WTC11 (cell line): Measurements from ENCODE around the gene MALAT1. TPM values are rescaled to one million over a fixed set of nuclear protein-coding genes. Genes with fewer than 3 reads are reported as not detected.
"Not testable (repeated sequence)": the region's sequence is repeated elsewhere in the genome, so short reads cannot be mapped to it uniquely, and the experiment has no call there.

ENCODE experiments used
- ATAC-seq: fragments of 200-7000 bp; cut with Tn5 transposase; 2 replicates; pipeline ENCODE4 v1.10.0; 2021; ENCODE audit warnings: mild to moderate bottlenecking, moderate library complexity
- CTCF ChIA-PET: fragments of 300-600 bp; sonication (Branson Sonifier 250); formaldehyde crosslinking; loops from one replicate; lab custom pipeline; 2021; ENCODE audit warnings: antibody characterized with exemption; lab: Charles Lee
- POLR2A ChIA-PET: fragments of 350-600 bp; sonication (Branson Sonifier 250); formaldehyde crosslinking; loops from one replicate; lab custom pipeline; 2021; ENCODE audit warnings: antibody characterized with exemption; lab: Charles Lee
- DNase-seq: peaks from one replicate; pipeline ENCODE4 v3.0.0; 2021; ENCODE audit warnings: low spot score
- H3K27ac Mint-ChIP-seq: 2 replicates; pipeline ENCODE4 v1.8.0; 2021; ENCODE audit warnings: mixed read lengths
- H3K27me3 Mint-ChIP-seq: 2 replicates; pipeline ENCODE4 v1.8.0; 2021; ENCODE audit warnings: low read depth, mild to moderate bottlenecking, moderate library complexity, mixed read lengths
- H3K36me3 Mint-ChIP-seq: 2 replicates; pipeline ENCODE4 v1.8.0; 2021; ENCODE audit warnings: mixed read lengths
- H3K4me1 Mint-ChIP-seq: 2 replicates; pipeline ENCODE4 v1.8.0; 2022; ENCODE audit warnings: mixed read lengths
- H3K4me3 Mint-ChIP-seq: 2 replicates; pipeline ENCODE4 v1.8.0; 2021; ENCODE audit warnings: mild to moderate bottlenecking, moderate library complexity, mixed read lengths
- H3K9me3 Mint-ChIP-seq: 2 replicates; pipeline ENCODE4 v1.8.0; 2021; ENCODE audit warnings: mixed read lengths
- ATF1 ChIP-seq: sonication (generic); formaldehyde crosslinking; IDR thresholded peaks from 2 replicates; pipeline ENCODE4 v1.8.1; 2023; ENCODE audit warnings: mild to moderate bottlenecking, moderate library complexity, missing genetic modification reagents
- ATF2 ChIP-seq: sonication (generic); formaldehyde crosslinking; IDR thresholded peaks from 2 replicates; pipeline ENCODE4 v1.8.1; 2022; ENCODE audit warnings: low read depth, missing genetic modification reagents, borderline replicate concordance
- CBFB ChIP-seq: sonication (generic); formaldehyde crosslinking; IDR thresholded peaks from 2 replicates; pipeline ENCODE4 v1.8.1; 2022; ENCODE audit warnings: mild to moderate bottlenecking, low read depth, missing genetic modification reagents
- CREM ChIP-seq: sonication (generic); formaldehyde crosslinking; IDR thresholded peaks from 2 replicates; pipeline ENCODE4 v1.8.1; 2022; ENCODE audit warnings: mild to moderate bottlenecking, missing genetic modification reagents, moderate library complexity
- EMX1 ChIP-seq: fragments of 250-450 bp; sonication (Bioruptor Pico); IDR thresholded peaks from 2 replicates; pipeline ENCODE4 v1.8.0; 2021; ENCODE audit warnings: mild to moderate bottlenecking
- ERG ChIP-seq: fragments of 250-450 bp; sonication (Bioruptor Pico); IDR thresholded peaks from 2 replicates; pipeline ENCODE4 v1.8.0; 2021; ENCODE audit warnings: mild to moderate bottlenecking
- GRHL2 ChIP-seq: fragments of 250-450 bp; sonication (Bioruptor Pico); IDR thresholded peaks from 2 replicates; pipeline ENCODE4 v1.8.0; 2022; ENCODE audit warnings: mild to moderate bottlenecking, moderate library complexity; ENCODE audit not compliant: insufficient replicate concordance, severe bottlenecking
- NFATC4 ChIP-seq: fragments of 250-450 bp; sonication (Bioruptor Pico); IDR thresholded peaks from 2 replicates; pipeline ENCODE4 v1.9.0; 2021; ENCODE audit warnings: mild to moderate bottlenecking
- RORB ChIP-seq: fragments of 250-450 bp; sonication (Bioruptor Pico); IDR thresholded peaks from 2 replicates; pipeline ENCODE4 v1.9.0; 2021; ENCODE audit warnings: mild to moderate bottlenecking
- SMAD4 ChIP-seq: sonication (generic); formaldehyde crosslinking; IDR thresholded peaks from 2 replicates; pipeline ENCODE4 v1.8.0; 2022; ENCODE audit warnings: mild to moderate bottlenecking, missing genetic modification reagents
- SP1 ChIP-seq: sonication (generic); formaldehyde crosslinking; conservative IDR thresholded peaks from 2 replicates; pipeline ENCODE4 v1.8.1; 2022; ENCODE audit warnings: missing genetic modification reagents
- TCF7 ChIP-seq: sonication (generic); formaldehyde crosslinking; IDR thresholded peaks from 2 replicates; pipeline ENCODE4 v1.8.0; 2022; ENCODE audit warnings: mild to moderate bottlenecking, low read depth, missing genetic modification reagents, moderate library complexity
- ZBTB21 ChIP-seq: sonication (generic); formaldehyde crosslinking; IDR thresholded peaks from 2 replicates; pipeline ENCODE4 v1.8.1; 2023; ENCODE audit warnings: mild to moderate bottlenecking, missing genetic modification reagents, borderline replicate concordance
- ZBTB43 ChIP-seq: sonication (generic); formaldehyde crosslinking; IDR thresholded peaks from 2 replicates; pipeline ENCODE4 v1.8.1; 2023; ENCODE audit warnings: mild to moderate bottlenecking, missing genetic modification reagents
- ZNF138 ChIP-seq: sonication (generic); formaldehyde crosslinking; conservative IDR thresholded peaks from 2 replicates; pipeline ENCODE4 v1.8.1; 2022; ENCODE audit warnings: mild to moderate bottlenecking, moderate library complexity, missing genetic modification reagents
- ZNF232 ChIP-seq: sonication (generic); formaldehyde crosslinking; IDR thresholded peaks from 2 replicates; pipeline ENCODE4 v1.8.0; 2022; ENCODE audit warnings: mild to moderate bottlenecking, missing genetic modification reagents
- ZNF263 ChIP-seq: sonication (generic); formaldehyde crosslinking; IDR thresholded peaks from 2 replicates; pipeline ENCODE4 v1.8.1; 2022; ENCODE audit warnings: low read depth, mild to moderate bottlenecking, moderate library complexity, missing genetic modification reagents
- total RNA-seq: library from RNA; stranded (reverse); gene quantifications from 3 replicates; pipeline ENCODE4 v1.2.3, GENCODE V29; 2021

MALAT1 gene
- total RNA-seq, 1 experiment from 2014 or later, result 1,830 TPM

GRCh38 chr11:65456418-65456817 is 42.4 kb upstream of the MALAT1 start:
- TF ChIP-seq ZNF138 (CRISPR knock-in tag) (no peak), GRHL2 (CRISPR knock-in tag) (no peak), EMX1 (no peak), TCF7 (CRISPR knock-in tag) (no peak), ZNF232 (CRISPR knock-in tag) (no peak), CREM (CRISPR knock-in tag) (no peak), ERG (CRISPR knock-in tag) (no peak), ATF1 (CRISPR knock-in tag) (no peak), NFATC4 (no peak), RORB (no peak), CBFB (no peak), ATF2 (CRISPR knock-in tag) (no peak), SMAD4 (CRISPR knock-in tag) (no peak), ZNF263 (no peak)
- peaks cover 3% of the 10 kb centered on the region; the same call in 1 of the 2 replicates for H3K36me3 Mint-ChIP-seq
- no peak overlapping the region for H3K4me3 Mint-ChIP-seq
- ChIA-PET CTCF (no interaction called here), POLR2A (no interaction called here)
- H3K27ac Mint-ChIP-seq, result no peak overlapping the region
- DNase-seq (no peak), ATAC-seq (no peak)
- peaks cover 6% of the 10 kb centered on the region; the same call in 1 of the 2 replicates for H3K9me3 Mint-ChIP-seq
- peaks cover 91% of the 10 kb centered on the region for H3K27me3 Mint-ChIP-seq
- H3K4me1 Mint-ChIP-seq, result peaks cover 21% of the 10 kb centered on the region

GRCh38 chr11:65459552-65459951 is 39.3 kb upstream of the MALAT1 start:
- H3K36me3 Mint-ChIP-seq, result no peaks in the 10 kb centered on the region; the same call in 1 of the 2 replicates
- peaks cover 19% of the 10 kb centered on the region for H3K4me1 Mint-ChIP-seq
- H3K4me3 Mint-ChIP-seq, result no peak overlapping the region
- peaks cover 100% of the 10 kb centered on the region for H3K27me3 Mint-ChIP-seq
- peak; percentile 85 for DNase-seq
- H3K27ac Mint-ChIP-seq, result no peak overlapping the region
- no peaks in the 10 kb centered on the region for H3K9me3 Mint-ChIP-seq
- CTCF ChIA-PET, result interaction anchor here (0.7 to 2.9 kb wide), 7 partner anchors 9 to 130 kb away, joined by 3 to 11 read pairs (median 4); no protein-coding TSS in a partner anchor
- ATAC-seq, result peak; percentile 90
- POLR2A ChIA-PET, result interaction anchor here (0.5 to 1.8 kb wide), 2 partner anchors 37 to 43 kb away, joined by 3 to 6 read pairs; partner anchors contain the start of gene NEAT1
- TF ChIP-seq ZBTB21 (CRISPR knock-in tag) (no peak), SP1 (peak; percentile 68), ZBTB43 (peak; percentile 59; the same call in 1 of the 2 replicates)

GRCh38 chr11:65465471-65465870 is 33.4 kb upstream of the MALAT1 start:
- H3K9me3 Mint-ChIP-seq, DNase-seq, H3K36me3 Mint-ChIP-seq, H3K27ac Mint-ChIP-seq, ATAC-seq, H3K4me1 Mint-ChIP-seq, H3K4me3 Mint-ChIP-seq: not testable (repeated sequence)
- CTCF ChIA-PET, result interaction anchor here (10.8 kb wide), 1 partner anchor 45 kb away, joined by 224 read pairs; the partner anchor contains the start of gene NEAT1
- POLR2A ChIA-PET, result interaction anchor here (0.6 kb wide), 2 partner anchors 43 to 132 kb away, joined by 3 read pairs; partner anchors contain the start of gene DPF2
- H3K27me3 Mint-ChIP-seq, result peaks cover 70% of the 10 kb centered on the region

- H3K27me3 Mint-ChIP-seq, result peaks cover 52% of the 10 kb centered on the region
- ChIA-PET CTCF (interaction anchor here (0.6 to 10.8 kb wide), 2 partner anchors 47 to 211 kb away, joined by 3 to 224 read pairs; partner anchors contain the start of gene NEAT1), POLR2A (interaction anchor here (0.7 kb wide), 1 partner anchor 1235 kb away, joined by 3 read pairs; no protein-coding TSS in a partner anchor)
- not testable (repeated sequence) for H3K4me1 Mint-ChIP-seq, ATAC-seq, H3K27ac Mint-ChIP-seq, H3K4me3 Mint-ChIP-seq, DNase-seq, H3K36me3 Mint-ChIP-seq, H3K9me3 Mint-ChIP-seq
Measured at GRCh38 chr11:65467306-65467705, 31.5 kb upstream of the MALAT1 start.
